Measurements from ENCODE around the gene TRPC4. TPM values are rescaled to one million over a fixed set of nuclear protein-coding genes. Genes with fewer than 3 reads are reported as not detected.

The TRPC4 gene
- total RNA-seq, 1 donor from 2014 or later = 2.6 TPM

DNA sequence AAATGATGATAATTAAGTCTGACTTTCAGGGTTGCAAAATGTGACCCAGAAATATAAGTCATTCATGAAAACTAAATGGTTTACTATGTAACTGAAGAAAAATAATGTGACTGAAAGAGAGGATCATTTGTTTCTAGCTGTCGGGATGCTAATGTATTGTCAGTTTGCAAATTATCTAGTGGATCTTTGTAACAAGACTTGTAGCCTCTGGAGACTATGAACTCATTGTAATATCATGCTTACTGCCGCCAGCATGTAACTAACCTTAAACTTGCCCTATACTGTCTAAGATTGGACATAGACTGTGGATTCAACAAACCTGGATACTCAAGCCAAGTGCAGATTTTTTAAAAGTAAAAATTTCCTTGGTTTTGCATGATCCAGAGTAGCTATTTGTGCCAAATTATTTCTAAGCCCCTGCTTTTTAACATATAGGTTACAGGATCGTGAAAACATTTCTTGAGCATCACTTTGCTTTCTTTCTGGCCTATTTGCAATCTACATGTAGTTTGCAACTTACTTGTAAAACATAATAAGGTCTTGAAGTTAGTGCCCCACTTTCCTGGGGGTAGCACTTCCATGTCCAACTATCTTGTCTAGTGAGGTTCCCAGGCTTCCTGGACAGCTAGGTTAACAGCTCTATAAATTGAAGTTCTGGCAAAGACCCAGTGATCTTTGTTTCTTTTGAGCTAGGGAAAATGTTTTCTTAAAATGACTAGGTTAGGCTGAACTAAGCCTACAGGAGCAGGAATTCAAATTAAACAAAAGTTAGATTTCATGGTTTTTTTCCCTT lies 267.7 kb downstream of the TRPC4 start:
- DNase-seq (ENCODE audit: low read depth) = no peak
- Histone ChIP-seq H3K4me3 (ENCODE audit: low read depth, low read length) (no peak overlapping the region), H3K27me3 (ENCODE audit: control insufficient read depth, insufficient read depth, low read length) (no peaks in the 10 kb centered on the region), H3K36me3 (ENCODE audit: control insufficient read depth, insufficient read depth, low read length) (no peaks in the 10 kb centered on the region)
- TF ChIP-seq, protein P1, sequence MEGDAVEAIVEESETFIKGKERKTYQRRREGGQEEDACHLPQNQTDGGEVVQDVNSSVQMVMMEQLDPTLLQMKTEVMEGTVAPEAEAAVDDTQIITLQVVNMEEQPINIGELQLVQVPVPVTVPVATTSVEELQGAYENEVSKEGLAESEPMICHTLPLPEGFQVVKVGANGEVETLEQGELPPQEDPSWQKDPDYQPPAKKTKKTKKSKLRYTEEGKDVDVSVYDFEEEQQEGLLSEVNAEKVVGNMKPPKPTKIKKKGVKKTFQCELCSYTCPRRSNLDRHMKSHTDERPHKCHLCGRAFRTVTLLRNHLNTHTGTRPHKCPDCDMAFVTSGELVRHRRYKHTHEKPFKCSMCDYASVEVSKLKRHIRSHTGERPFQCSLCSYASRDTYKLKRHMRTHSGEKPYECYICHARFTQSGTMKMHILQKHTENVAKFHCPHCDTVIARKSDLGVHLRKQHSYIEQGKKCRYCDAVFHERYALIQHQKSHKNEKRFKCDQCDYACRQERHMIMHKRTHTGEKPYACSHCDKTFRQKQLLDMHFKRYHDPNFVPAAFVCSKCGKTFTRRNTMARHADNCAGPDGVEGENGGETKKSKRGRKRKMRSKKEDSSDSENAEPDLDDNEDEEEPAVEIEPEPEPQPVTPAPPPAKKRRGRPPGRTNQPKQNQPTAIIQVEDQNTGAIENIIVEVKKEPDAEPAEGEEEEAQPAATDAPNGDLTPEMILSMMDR (IDR thresholded peaks at IDR 0.05; ENCODE audit: insufficient read depth, low read length, poor library complexity, severe bottlenecking) = no peak

DNA sequence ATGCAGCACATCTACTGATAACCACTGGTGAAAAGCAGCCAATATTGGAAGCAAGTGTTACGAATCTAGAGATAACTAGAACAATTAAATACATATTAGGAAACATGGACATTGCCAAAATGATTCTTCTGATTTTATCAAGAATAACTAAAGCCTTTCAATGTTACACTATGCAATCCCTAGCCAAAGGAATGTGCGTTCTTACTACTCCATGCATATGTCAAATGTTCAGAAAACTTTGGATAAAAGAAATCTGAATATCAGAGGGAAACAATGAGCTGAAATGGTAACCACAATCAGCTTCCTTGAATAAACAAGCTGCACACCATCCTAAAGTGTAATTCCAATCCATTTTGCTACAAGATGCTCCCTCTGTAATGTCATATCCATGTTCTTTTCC lies 270.1 kb downstream of the TRPC4 start:
- Histone ChIP-seq H3K36me3 (ENCODE audit: control insufficient read depth, insufficient read depth, low read length) (no peaks in the 10 kb centered on the region), H3K4me3 (ENCODE audit: low read depth, low read length) (no peak overlapping the region), H3K27me3 (ENCODE audit: control insufficient read depth, insufficient read depth, low read length) (no peaks in the 10 kb centered on the region)
- DNase-seq (ENCODE audit: low read depth) = no peak
- TF ChIP-seq, protein P1 (IDR thresholded peaks at IDR 0.05; ENCODE audit: insufficient read depth, low read length, poor library complexity, severe bottlenecking) = no peak

DNA sequence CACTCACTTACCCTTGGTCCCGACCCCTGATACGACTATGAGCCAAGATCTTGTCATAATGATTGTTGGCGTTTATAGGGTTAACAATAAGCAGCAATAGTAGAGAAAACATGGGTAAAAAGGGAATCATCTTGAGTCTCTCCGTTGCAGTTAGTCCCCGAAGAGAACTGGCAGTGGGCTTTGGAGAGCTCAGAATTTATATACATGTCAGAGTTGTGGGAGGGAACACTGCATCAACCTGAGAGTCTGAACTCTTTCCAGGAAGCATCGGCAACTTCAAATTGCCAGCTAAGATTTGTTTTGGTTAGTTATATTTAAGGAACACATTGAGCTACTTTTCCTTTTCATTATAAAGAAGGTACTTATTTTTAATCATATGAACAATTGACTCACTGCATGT lies 271.0 kb downstream of the TRPC4 start, which contains the start of gene POSTN:
Gene POSTN, minus strand, starts transcription at position 172 of the 400 bp plus-strand sequence. Its CDS starts 42 bp downstream, at position 130.
- no peak for DNase-seq (ENCODE audit: low read depth)
- Histone ChIP-seq H3K27me3 (ENCODE audit: control insufficient read depth, insufficient read depth, low read length) (no peaks in the 10 kb centered on the region), H3K4me3 (ENCODE audit: low read depth, low read length) (no peak within 1 kb of the TSS), H3K36me3 (ENCODE audit: control insufficient read depth, insufficient read depth, low read length) (no peaks in the 10 kb centered on the region)
- TF ChIP-seq, protein P1 (IDR thresholded peaks at IDR 0.05; ENCODE audit: insufficient read depth, low read length, poor library complexity, severe bottlenecking) = no peak

DNA sequence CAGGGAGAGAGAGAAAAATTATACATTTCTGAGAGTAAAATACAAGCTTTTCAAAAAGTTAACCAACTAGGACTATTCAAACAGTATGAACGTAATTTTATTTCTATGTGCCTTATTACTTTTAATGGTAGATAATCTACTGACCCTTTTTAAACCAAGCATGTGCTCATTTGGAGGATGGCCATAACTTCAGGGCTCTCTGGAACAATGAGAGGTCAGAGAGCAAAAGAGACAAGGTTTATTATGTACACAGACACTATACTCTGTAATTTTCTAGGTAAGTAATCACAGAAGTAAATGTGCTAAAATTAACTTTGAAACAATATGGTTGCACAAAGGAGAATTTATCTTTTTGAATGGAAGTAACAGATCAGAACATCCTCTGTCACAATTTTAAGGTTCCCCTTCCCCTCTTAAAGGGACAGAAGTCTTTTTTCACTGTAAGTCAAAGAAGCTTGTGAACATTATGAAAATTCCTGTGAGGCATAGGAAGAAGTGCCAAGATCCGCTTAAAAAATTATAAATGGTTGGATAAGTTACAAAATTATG lies 272.0 kb downstream of the TRPC4 start:
- DNase-seq (ENCODE audit: low read depth) = no peak
- H3K36me3 ChIP-seq (ENCODE audit: control insufficient read depth, insufficient read depth, low read length) = no peaks in the 10 kb centered on the region
- H3K27me3 ChIP-seq (ENCODE audit: control insufficient read depth, insufficient read depth, low read length) = no peaks in the 10 kb centered on the region
- TF ChIP-seq, protein P1 (IDR thresholded peaks at IDR 0.05; ENCODE audit: insufficient read depth, low read length, poor library complexity, severe bottlenecking) = no peak
- H3K4me3 ChIP-seq (ENCODE audit: low read depth, low read length) = no peak overlapping the region

DNA sequence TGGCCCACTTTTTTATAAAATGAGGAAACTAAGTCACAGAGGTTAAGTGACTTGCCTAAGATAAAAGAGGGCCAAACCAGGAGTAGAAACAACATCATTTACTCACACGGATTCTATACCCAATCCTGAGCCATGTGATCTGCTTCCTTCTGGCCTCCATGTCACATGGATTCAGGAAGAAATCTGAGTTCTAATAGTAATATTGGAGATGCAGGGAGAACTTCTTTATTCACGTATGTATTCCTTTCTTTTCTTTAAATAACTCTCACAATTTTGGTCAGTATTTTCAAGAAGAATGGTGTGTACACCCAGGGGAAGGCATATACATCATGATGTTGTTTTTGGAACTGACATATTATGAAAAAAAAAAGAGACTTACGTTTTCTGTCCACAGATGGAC lies 272.8 kb downstream of the TRPC4 start:
- Histone ChIP-seq H3K4me3 (ENCODE audit: low read depth, low read length) (no peak overlapping the region), H3K27me3 (ENCODE audit: control insufficient read depth, insufficient read depth, low read length) (no peaks in the 10 kb centered on the region)
- DNase-seq (ENCODE audit: low read depth) = no peak

More for the DNA sequence above, 272.8 kb downstream of the TRPC4 start:
- TF ChIP-seq, protein P1 (IDR thresholded peaks at IDR 0.05; ENCODE audit: insufficient read depth, low read length, poor library complexity, severe bottlenecking) = no peak
- H3K36me3 ChIP-seq (ENCODE audit: control insufficient read depth, insufficient read depth, low read length) = no peaks in the 10 kb centered on the region
